OCI-LY7 (cell line): Measurements from ENCODE around the gene RPA3. TPM values are rescaled to one million over a fixed set of nuclear protein-coding genes. Genes with fewer than 3 reads are reported as not detected.

Experiments
- BruUV-seq: library from RNA; stranded (reverse); fragments of 400-500 nt; replicated peaks from 2 replicates; lab custom pipeline; 2021; lab: Mats Ljungman, UMichigan
- CTCF ChIA-PET: fragments of 300-600 bp; sonication (Branson Sonifier 250); formaldehyde crosslinking; loops from one replicate; lab custom pipeline; 2022; ENCODE audit warnings: antibody characterized with exemption; ENCODE audit not compliant: unreplicated experiment; lab: Charles Lee
- POLR2A ChIA-PET: fragments of 300-600 bp; sonication (Branson Sonifier 250); formaldehyde crosslinking; loops from one replicate; lab custom pipeline; 2022; ENCODE audit warnings: antibody characterized with exemption; lab: Charles Lee
- DNase-seq: peaks from one replicate; pipeline ENCODE4 v3.0.0-alpha.2; 2015; ENCODE audit warnings: low spot score
- H2AFZ ChIP-seq: fragments of 200-600 bp; sonication (generic), shearing (Covaris generic); 2 replicates; pipeline ENCODE4 v1.6.1; 2014; ENCODE audit warnings: mild to moderate bottlenecking, antibody characterized with exemption, low read length, moderate library complexity
- H3K27ac ChIP-seq: fragments of 200-600 bp; sonication (generic); 2 replicates; pipeline ENCODE4 v1.5.1; 2014; ENCODE audit warnings: mixed run types, low read depth, mild to moderate bottlenecking, moderate library complexity, low read length, inconsistent platforms; ENCODE audit not compliant: poor library complexity, severe bottlenecking
- H3K36me3 ChIP-seq: fragments of 200-600 bp; sonication (generic); 2 replicates; pipeline ENCODE4 v1.6.1; 2014; ENCODE audit warnings: mild to moderate bottlenecking, antibody characterized with exemption, low read length, moderate library complexity, mixed read lengths; ENCODE audit not compliant: insufficient read depth
- H3K4me1 ChIP-seq: fragments of 200-600 bp; sonication (generic); 2 replicates; pipeline ENCODE4 v1.5.1; 2014; ENCODE audit warnings: mild to moderate bottlenecking, low read length; ENCODE audit not compliant: insufficient read depth, poor library complexity, severe bottlenecking
- H3K4me2 ChIP-seq: fragments of 200-600 bp; sonication (generic); 2 replicates; pipeline ENCODE4 v1.6.1; 2014; ENCODE audit warnings: mild to moderate bottlenecking, low read length
- H3K4me3 ChIP-seq: fragments of 200-600 bp; sonication (generic); 2 replicates; pipeline ENCODE4 v1.5.1; 2014; ENCODE audit warnings: mild to moderate bottlenecking, low read depth, low read length; ENCODE audit not compliant: poor library complexity, severe bottlenecking
- H3K79me2 ChIP-seq: fragments of 200-600 bp; sonication (generic); 2 replicates; pipeline ENCODE4 v1.6.1; 2016; ENCODE audit warnings: low read depth, mild to moderate bottlenecking, low read length, moderate library complexity, mixed read lengths; ENCODE audit not compliant: insufficient read depth
- H3K9me2 ChIP-seq: fragments of 200-600 bp; sonication (generic); 2 replicates; pipeline ENCODE4 v1.6.1; 2016; ENCODE audit warnings: mild to moderate bottlenecking, low read length, mixed read lengths; ENCODE audit not compliant: insufficient read depth
- H3K9me3 ChIP-seq: fragments of 200-600 bp; sonication (generic); 2 replicates; pipeline ENCODE4 v1.6.1; 2014; ENCODE audit warnings: mild to moderate bottlenecking, mixed run types, low read length, mixed read lengths
- H4K20me1 ChIP-seq: fragments of 200-600 bp; sonication (generic); 2 replicates; pipeline ENCODE4 v1.6.1; 2014; ENCODE audit warnings: mild to moderate bottlenecking, antibody characterized with exemption, low read length, moderate library complexity, mixed read lengths; ENCODE audit not compliant: insufficient read depth
- CTCF ChIP-seq: fragments of 200-600 bp; sonication (generic); conservative IDR thresholded peaks from 2 replicates; pipeline ENCODE4 v1.5.1; 2014; ENCODE audit warnings: mild to moderate bottlenecking, antibody characterized with exemption, low read length, moderate library complexity, mixed read lengths
- EZH2phosphoT487 ChIP-seq: fragments of 200-600 bp; sonication (generic); IDR thresholded peaks from 2 replicates; pipeline ENCODE4 v1.6.1; 2018; ENCODE audit warnings: low read depth, borderline replicate concordance, mild to moderate bottlenecking, mixed run types, antibody characterized with exemption, low read length, moderate library complexity, mixed read lengths
- intact Hi-C: fragments of 100-400 bp; cut with micrococcal nuclease; formaldehyde crosslinking; loops from one replicate; pipeline ENCODE4 v1.10.0; 2022; ENCODE audit not compliant: unreplicated experiment
- total RNA-seq, 2 experiments: library from RNA; depleted of rRNA in 1 of 2; stranded (reverse); fragments of >200 nt in 1 of 2; shearing (Covaris generic) in 1 of 2; gene quantifications; 2 replicates each; pipeline ENCODE4 v1.2.3, GENCODE V29; 2014 to 2022

RPA3 gene
- total RNA-seq, 2 experiments from 2014 or later, result 66.3 to 111 TPM

GRCh38 chr7:7719236-7719635 is 829 bp upstream of the RPA3 start:
- no peak for TF ChIP-seq CTCF
- no peak for TF ChIP-seq EZH2phosphoT487
- BruUV-seq, result no TSS peak
- Histone ChIP-seq H3K4me1 (peaks cover 8% of the 10 kb centered on the region), H3K4me3 (no peak overlapping the region), H2AFZ (peak overlapping the region; percentile 19; the same call in 1 of the 2 replicates), H3K36me3 (no peaks in the 10 kb centered on the region), H3K9me2 (no peaks in the 10 kb centered on the region), H3K27ac (no peak overlapping the region), H3K4me2 (no peak overlapping the region), H4K20me1 (no peaks in the 10 kb centered on the region), H3K79me2 (no peaks in the 10 kb centered on the region), H3K9me3 (0 out of 2 replicates have a peak, but pooled peaks cover 3% of the 10 kb centered on the region)
- ChIA-PET POLR2A (interaction anchor here (0.6 to 3.8 kb wide), 12 partner anchors 9 to 251 kb away, joined by 3 to 11 read pairs (median 3); no protein-coding TSS in a partner anchor), CTCF (no interaction called here)
- intact Hi-C loops, result no loop called here
- DNase-seq, result peak; percentile 61

GRCh38 chr7:7713730-7714129 is 4.7 kb downstream of the RPA3 start:
- H2AFZ ChIP-seq, result no peak overlapping the region
- H3K4me3 ChIP-seq, result no peak overlapping the region
- H3K36me3 ChIP-seq, result no peaks in the 10 kb centered on the region
- H3K27ac ChIP-seq, result no peak overlapping the region
- intact Hi-C loops, result no loop called here
- no peak for DNase-seq
- 0 out of 2 replicates have a peak, but pooled peaks cover 3% of the 10 kb centered on the region for H3K9me3 ChIP-seq
- no peak overlapping the region for H3K4me2 ChIP-seq
- no TSS peak for BruUV-seq
- H3K79me2 ChIP-seq, result no peaks in the 10 kb centered on the region
- no peaks in the 10 kb centered on the region for H3K4me1 ChIP-seq
- ChIA-PET CTCF (no interaction called here), POLR2A (interaction anchor here (0.5 to 1.2 kb wide), 5 partner anchors 21 to 212 kb away, joined by 3 to 5 read pairs (median 3); no protein-coding TSS in a partner anchor)
- H4K20me1 ChIP-seq, result no peaks in the 10 kb centered on the region
- H3K9me2 ChIP-seq, result no peaks in the 10 kb centered on the region
- TF ChIP-seq CTCF (no peak), EZH2phosphoT487 (no peak)

GRCh38 chr7:7710469-7710868 is 7.9 kb downstream of the RPA3 start:
- CTCF ChIA-PET, result no interaction called here
- H3K27ac ChIP-seq, result no peak overlapping the region
- no peaks in the 10 kb centered on the region for H3K36me3 ChIP-seq
- no peak overlapping the region for H2AFZ ChIP-seq
- DNase-seq, result no peak
- H3K4me2 ChIP-seq, result no peak overlapping the region
- no peaks in the 10 kb centered on the region for H4K20me1 ChIP-seq
- intact Hi-C loops, result no loop called here
- BruUV-seq, result no TSS peak
- H3K4me1 ChIP-seq, result no peaks in the 10 kb centered on the region
- no peak overlapping the region for H3K4me3 ChIP-seq
- no peaks in the 10 kb centered on the region for H3K9me3 ChIP-seq
- TF ChIP-seq CTCF (no peak), EZH2phosphoT487 (no peak)
- H3K9me2 ChIP-seq, result no peaks in the 10 kb centered on the region
- POLR2A ChIA-PET, result interaction anchor here (0.5 to 3.0 kb wide), 4 partner anchors 9 to 460 kb away, joined by 3 to 11 read pairs (median 5); partner anchors contain the start of gene RPA3
- H3K79me2 ChIP-seq, result no peaks in the 10 kb centered on the region
